ENCODE data around the gene STK10.
"Not testable (repeated sequence)": the region's sequence is repeated elsewhere in the genome, so short reads cannot be mapped to it uniquely, and the experiment has no call there.

GRCh38 chr5:172149481-172149880 is 38.5 kb downstream of the STK10 start:
- not testable (repeated sequence) for TF ChIP-seq HMGXB4 (CRISPR knock-in tag; IDR thresholded peaks at IDR 0.05; ENCODE audit: borderline replicate concordance); CTCF (IDR thresholded peaks at IDR 0.05); JUN (IDR thresholded peaks at IDR 0.05); MAZ (IDR thresholded peaks at IDR 0.05; ENCODE audit: borderline replicate concordance, low read depth, low read length); EHF (CRISPR knock-in tag; IDR thresholded peaks at IDR 0.05); EP300 (IDR thresholded peaks at IDR 0.05); FOXS1 (CRISPR knock-in tag; IDR thresholded peaks at IDR 0.05); POLR2A (IDR thresholded peaks at IDR 0.05; ENCODE audit: low read length); MAX (IDR thresholded peaks at IDR 0.05); ZC3H11A (IDR thresholded peaks at IDR 0.05); RFX5 (IDR thresholded peaks at IDR 0.05); JUNB (IDR thresholded peaks at IDR 0.05); HDAC2 (IDR thresholded peaks at IDR 0.05); BCL3 (IDR thresholded peaks at IDR 0.05)
